Measurements from ENCODE around the gene TP73.

TP73 gene

GRCh38 chr1:3656450-3657095 lies 4.3 kb downstream of the TP73 start:
- DNase-seq = no peak

GRCh38 chr1:3657096-3657475 lies 4.8 kb downstream of the TP73 start:
- no peak for DNase-seq

- DNase-seq = no peak
Observed at GRCh38 chr1:3657578-3658230, 5.4 kb downstream of the TP73 start.

- no peak for DNase-seq
Observed at GRCh38 chr1:3658231-3658615, 5.9 kb downstream of the TP73 start.

- DNase-seq = no peak
Observed at GRCh38 chr1:3659093-3659492, 6.8 kb downstream of the TP73 start.

- DNase-seq = no peak
Observed at GRCh38 chr1:3660704-3661103, 8.4 kb downstream of the TP73 start.

GRCh38 chr1:3661631-3662030 lies 9.3 kb downstream of the TP73 start:
- DNase-seq = no peak

GRCh38 chr1:3662080-3662671 lies 9.9 kb downstream of the TP73 start:
- no peak for DNase-seq

GRCh38 chr1:3663999-3664699 lies 11.8 kb downstream of the TP73 start:
- no peak for DNase-seq

GRCh38 chr1:3664700-3665375 lies 12.5 kb downstream of the TP73 start:
- DNase-seq = no peak

GRCh38 chr1:3668148-3668547 lies 15.8 kb downstream of the TP73 start:
- DNase-seq = no peak

- DNase-seq = no peak
Observed at GRCh38 chr1:3668585-3669300, 16.4 kb downstream of the TP73 start.

- no peak for DNase-seq
Observed at GRCh38 chr1:3669421-3669821, 17.1 kb downstream of the TP73 start.

- DNase-seq = no peak
Observed at GRCh38 chr1:3669971-3670431, 17.7 kb downstream of the TP73 start.

GRCh38 chr1:3670823-3671265 lies 18.5 kb downstream of the TP73 start:
- no peak for DNase-seq

- no peak for DNase-seq
Observed at GRCh38 chr1:3671371-3672180, 19.3 kb downstream of the TP73 start.

- DNase-seq = no peak
Observed at GRCh38 chr1:3672231-3672970, 20.1 kb downstream of the TP73 start.

- no peak for DNase-seq
Observed at GRCh38 chr1:3672971-3673361, 20.6 kb downstream of the TP73 start.

- DNase-seq = no peak
Observed at GRCh38 chr1:3673381-3674099, 21.2 kb downstream of the TP73 start.
